GM12878 (cell line): Measurements from ENCODE around the gene OR2Y1. TPM values are rescaled to one million over a fixed set of nuclear protein-coding genes. Genes with fewer than 3 reads are reported as not detected.

ENCODE experiments used
- ATAC-seq: fragments of 200-7000 bp; cut with Tn5 transposase; 3 replicates; pipeline ENCODE4 v1.9.1; 2020; ENCODE audit warnings: mild to moderate bottlenecking, moderate library complexity
- BruUV-seq: library from RNA; stranded (reverse); fragments of 400-500 nt; replicated peaks from 2 replicates; lab custom pipeline; 2021; lab: Mats Ljungman, UMichigan
- CTCF ChIA-PET: fragments of 300-600 bp; sonication (Branson Sonifier 250); formaldehyde crosslinking; extraction: SDS; loops from one replicate; lab custom pipeline; 2021; ENCODE audit warnings: inconsistent platforms; lab: Yijun Ruan, JAX
- POLR2A ChIA-PET: fragments of 350-600 bp; formaldehyde crosslinking; extraction: SDS; loops from one replicate; lab custom pipeline; 2021; ENCODE audit warnings: inconsistent platforms; lab: Charles Lee
- RAD21 ChIA-PET: fragments of 300-600 bp; sonication (Branson Sonifier 250); formaldehyde crosslinking; loops from one replicate; lab custom pipeline; 2023; ENCODE audit warnings: antibody characterized with exemption; ENCODE audit not compliant: unreplicated experiment; lab: Charles Lee
- SMC1A ChIA-PET: fragments of 300-600 bp; sonication (Branson Sonifier 250); formaldehyde crosslinking; loops from one replicate; lab custom pipeline; 2023; ENCODE audit not compliant: unreplicated experiment, uncharacterized antibody; lab: Charles Lee
- DNase-seq: peaks from one replicate; pipeline ENCODE4 v3.0.0-alpha.2; 2011; ENCODE audit warnings: low read depth, low spot score
- FAIRE-seq: peaks from 3 replicates; lab custom pipeline; 2011; peaks lifted over from hg19 to GRCh38; lab: Jason Lieb, UNC
- H2AFZ ChIP-seq: 2 replicates; pipeline ENCODE4 v1.6.0; 2011; ENCODE audit warnings: low read depth, low read length, control low read depth; ENCODE audit not compliant: control insufficient read depth
- H3K27ac ChIP-seq: 2 replicates; pipeline ENCODE4 v1.5.1; 2011; ENCODE audit warnings: control low read depth; ENCODE audit not compliant: control insufficient read depth, insufficient read depth
- H3K27me3 ChIP-seq, 2 experiments: replicated peaks in 1 of 2; 2 replicates each; pipeline versions ENCODE4 v1.6.0 to v1.6.1; 2011; ENCODE audit warnings: low read length in 1 of 2; ENCODE audit not compliant: control insufficient read depth in 2 of 2, insufficient read depth in 2 of 2
- H3K36me3 ChIP-seq, 2 experiments: 2 replicates each; pipeline ENCODE4 v1.5.1; 2011; ENCODE audit warnings: low read length in 1 of 2; ENCODE audit not compliant: control insufficient read depth in 2 of 2, insufficient read depth in 2 of 2
- H3K4me1 ChIP-seq: 2 replicates; pipeline ENCODE4 v1.6.1; 2011; ENCODE audit warnings: mild to moderate bottlenecking, low read length, moderate library complexity, mixed read lengths; ENCODE audit not compliant: control insufficient read depth, insufficient read depth
- H3K4me2 ChIP-seq: 2 replicates; pipeline ENCODE4 v1.6.0; 2011; ENCODE audit warnings: control low read depth; ENCODE audit not compliant: control insufficient read depth, insufficient read depth
- H3K4me3 ChIP-seq: fragments of 200-600 bp; sonication (generic); 2 replicates; pipeline ENCODE4 v1.5.1; 2016
- H3K79me2 ChIP-seq: 2 replicates; pipeline ENCODE4 v1.6.0; 2011; ENCODE audit warnings: low read length; ENCODE audit not compliant: control insufficient read depth, insufficient read depth
- H3K9ac ChIP-seq: 2 replicates; pipeline ENCODE4 v1.8.0; 2011; ENCODE audit warnings: low read length, control low read depth, mixed read lengths; ENCODE audit not compliant: control insufficient read depth, insufficient read depth
- H3K9me3 ChIP-seq: replicated peaks from 3 replicates; pipeline ENCODE4 v1.5.1; 2011; ENCODE audit warnings: mild to moderate bottlenecking, low read length; ENCODE audit not compliant: control insufficient read depth, insufficient read depth
- H4K20me1 ChIP-seq: 2 replicates; pipeline ENCODE4 v1.6.0; 2011; ENCODE audit not compliant: control insufficient read depth, insufficient read depth
- BACH1 ChIP-seq: fragments of 450-650 bp; IDR thresholded peaks from 2 replicates; pipeline ENCODE4 v1.6.1; 2017; ENCODE audit warnings: mild to moderate bottlenecking, borderline replicate concordance
- CBX3 ChIP-seq: fragments of 200-600 bp; sonication (generic); IDR thresholded peaks from 2 replicates; pipeline ENCODE4 v1.6.1; 2016; ENCODE audit warnings: low read depth, borderline replicate concordance
- HCFC1 ChIP-seq: fragments of 150-350 bp; IDR thresholded peaks from 2 replicates; pipeline ENCODE4 v1.6.1; 2014; ENCODE audit warnings: low read length
- JUND ChIP-seq: IDR thresholded peaks from 2 replicates; pipeline ENCODE4 v1.6.1; 2012; ENCODE audit warnings: low read depth, mild to moderate bottlenecking, low read length, improper control_type of control experiment, moderate library complexity
- KLF5 ChIP-seq: fragments of 450-650 bp; IDR thresholded peaks from 2 replicates; pipeline ENCODE4 v1.6.1; 2014; ENCODE audit warnings: mild to moderate bottlenecking; ENCODE audit not compliant: partially characterized antibody
- NFIC ChIP-seq: IDR thresholded peaks from 2 replicates; pipeline ENCODE4 v1.6.1; 2012; ENCODE audit warnings: low read depth, mild to moderate bottlenecking, inconsistent platforms, low read length, moderate library complexity
- PAX5 ChIP-seq: IDR thresholded peaks from 2 replicates; pipeline ENCODE4 v1.6.1; 2011; ENCODE audit warnings: low read depth, low read length, borderline replicate concordance
- STAT3 ChIP-seq: IDR thresholded peaks from 2 replicates; pipeline ENCODE4 v1.6.1; 2011; ENCODE audit warnings: low read depth, low read length, improper control_type of control experiment
- SUPT20H ChIP-seq: IDR thresholded peaks from 2 replicates; pipeline ENCODE4 v1.6.1; 2011; ENCODE audit warnings: low read depth, mild to moderate bottlenecking, low read length, moderate library complexity, borderline replicate concordance; ENCODE audit not compliant: control insufficient read depth
- TCF3 ChIP-seq: IDR thresholded peaks from 2 replicates; pipeline ENCODE4 v1.6.1; 2012; ENCODE audit warnings: low read depth, mild to moderate bottlenecking, low read length, borderline replicate concordance; ENCODE audit not compliant: insufficient read depth
- WGBS: methylation state at CpG from one replicate; pipeline ENCODE4 v1.1.6; 2016; ENCODE audit warnings: low lambda C conversion rate; ENCODE audit not compliant: insufficient replicate concordance, insufficient coverage; ENCODE audit errors: missing lambda C conversion rate; 5-methylcytosine and 5-hydroxymethylcytosine counted together
- in situ Hi-C: fragments of 300-500 bp; cut with MboI; formaldehyde crosslinking; loops from 9 replicates; pipeline ENCODE4 v1.14.3; 2018; ENCODE audit warnings: mixed read lengths
- intact Hi-C: fragments of 100-400 bp; cut with micrococcal nuclease; formaldehyde crosslinking; loops from one replicate; pipeline ENCODE4 v1.14.2; 2022; ENCODE audit not compliant: unreplicated experiment
- polyA plus RNA-seq, 11 experiments: library from polyadenylated mRNA; depleted of rRNA in 4 of 11; unstranded in 6 of 11; stranded (reverse) in 5 of 11; fragments of >200 nt; fragmentation: Nextera tagmentation in 4 of 11; fragmentation: Illumina TruSeq in 1 of 11; extraction: Ambion mirVana in 4 of 11; extraction: Trizol in 1 of 11; gene quantifications; 1 replicate in 1 of 11; 2 replicates in 10 of 11; pipeline versions ENCODE4 v1.2.1 to v1.2.3, GENCODE V29; 2011 to 2016; ENCODE audit warnings: inconsistent platforms in 2 of 11, missing spikeins in 2 of 11, low read depth in 1 of 11
- small RNA-seq: library from RNA; depleted of rRNA; stranded (forward); fragments of <200 nt; gene quantifications from one replicate; pipeline ENCODE3, GENCODE V24; 2014
- total RNA-seq, 4 experiments: library from RNA; depleted of rRNA in 3 of 4; stranded (reverse); fragments of >200 nt in 3 of 4; fragmentation: Illumina TruSeq in 1 of 4; extraction: Trizol in 1 of 4; gene quantifications; 2 replicates each; pipeline versions ENCODE4 v1.2.1 to v1.2.3, GENCODE V29; 2013 to 2021

Gene OR2Y1
- total and polyA plus RNA-seq, 10 of the 15 experiments (the other 5 are each of a cell fraction or from before 2014, with no cell fraction given) = not detected

GRCh38 chr5:180690562-180690961 lies 49.3 kb downstream of the OR2Y1 start (continued):
- TF ChIP-seq SUPT20H = no peak
- TF ChIP-seq CBX3 = no peak
- TF ChIP-seq TCF3 = no peak
- TF ChIP-seq KLF5 = no peak
- no peak for TF ChIP-seq PAX5
- TF ChIP-seq NFIC = no peak
- TF ChIP-seq STAT3 = no peak

DNA sequence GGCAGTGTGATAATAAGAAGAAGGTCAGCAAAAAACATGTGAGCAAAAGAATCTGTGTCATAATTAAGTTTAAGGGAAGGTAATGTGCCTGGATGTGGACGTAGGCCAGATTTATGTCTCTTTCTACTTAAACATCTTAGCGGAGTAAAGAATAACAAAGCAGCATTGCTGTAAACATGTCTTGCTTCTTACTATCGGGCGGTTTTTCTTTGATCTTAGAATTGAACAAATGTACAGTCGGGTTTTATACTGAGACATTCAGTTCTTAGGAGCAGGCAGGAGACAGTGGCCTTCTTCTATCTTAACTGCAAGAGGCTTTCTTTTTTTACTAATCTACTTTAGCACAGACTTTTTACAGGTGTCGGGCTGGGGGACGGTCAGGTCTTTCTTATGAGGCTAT lies 50.1 kb downstream of the OR2Y1 start:
- Histone ChIP-seq H2AFZ (no peak overlapping the region), H3K27ac (no peak overlapping the region), H4K20me1 (no peaks in the 10 kb centered on the region), H3K27me3 (no peaks in the 10 kb centered on the region; a peak in 1 of 4 replicates), H3K36me3 (no peaks in the 10 kb centered on the region), H3K4me1 (no peaks in the 10 kb centered on the region), H3K79me2 (no peaks in the 10 kb centered on the region), H3K4me2 (no peak overlapping the region), H3K4me3 (no peak overlapping the region), H3K9me3 (no peaks in the 10 kb centered on the region), H3K9ac (no peak overlapping the region)
- ATAC-seq (no peak), DNase-seq (no peak), FAIRE-seq (no peak)
- ChIA-PET RAD21 (no interaction called here), CTCF (no interaction called here), POLR2A (no interaction called here), SMC1A (no interaction called here)
- 29% methylated on average over 7 of the region's 7 CpGs for WGBS
- TF ChIP-seq HCFC1 (no peak), JUND (no peak), BACH1 (no peak)
- intact Hi-C loops = no loop called here
- in situ Hi-C loops = no loop called here
- no TSS peak for BruUV-seq

Small RNA genes within 50 kb of the gene (small RNA-seq; reads per million reads assigned to genes)
- gene RNU1-17P = not detected

Other genes with a start within 250 kb of the OR2Y1 start
- gene CNOT6, start 245.7 kb downstream of the OR2Y1 start, total RNA-seq (2014; rRNA removed) = 9.4 TPM in 2 replicates
- gene CNOT6, start 245.7 kb downstream of the OR2Y1 start, total RNA-seq (2014; rRNA removed; fragmentation: Illumina TruSeq; extraction: Trizol) = 9.4 and 9.8 TPM in 2 replicates
- gene CNOT6, start 245.7 kb downstream of the OR2Y1 start, total RNA-seq (2021) = 20.9 and 23.4 TPM in 2 replicates
- gene CNOT6, start 245.7 kb downstream of the OR2Y1 start, polyA plus RNA-seq (2011; rRNA removed) = 22.1 and 27.4 TPM in 2 replicates
- gene CNOT6, start 245.7 kb downstream of the OR2Y1 start, polyA plus RNA-seq (2014; fragmentation: Illumina TruSeq; extraction: Trizol) = 18.4 and 22.1 TPM in 2 replicates
- gene CNOT6, start 245.7 kb downstream of the OR2Y1 start, polyA plus RNA-seq (2014; fragmentation: Nextera tagmentation; extraction: Ambion mirVana) = 1 to 10 TPM; 3.8 to 5.6 TPM
- gene CNOT6, start 245.7 kb downstream of the OR2Y1 start, polyA plus RNA-seq (2014; rRNA removed) = 10.9 and 15.1 TPM in 2 replicates
- 10 to 100 TPM; 13.3 to 14.0 TPM for gene CNOT6, start 245.7 kb downstream of the OR2Y1 start, polyA plus RNA-seq (2016; fragmentation: Nextera tagmentation; extraction: Ambion mirVana)
- gene SCGB3A1, start 148.6 kb downstream of the OR2Y1 start, total RNA-seq (2014; rRNA removed) = not detected in 2 replicates
- gene SCGB3A1, start 148.6 kb downstream of the OR2Y1 start, total RNA-seq (2014; rRNA removed; fragmentation: Illumina TruSeq; extraction: Trizol) = not detected in 2 replicates
- gene SCGB3A1, start 148.6 kb downstream of the OR2Y1 start, total RNA-seq (2021) = 0.46 TPM in 1 of 2 replicates, not detected in the other
- gene SCGB3A1, start 148.6 kb downstream of the OR2Y1 start, polyA plus RNA-seq (2011; rRNA removed) = not detected in 2 replicates
- not detected in 2 replicates for gene SCGB3A1, start 148.6 kb downstream of the OR2Y1 start, polyA plus RNA-seq (2014; fragmentation: Illumina TruSeq; extraction: Trizol)
- gene SCGB3A1, start 148.6 kb downstream of the OR2Y1 start, polyA plus RNA-seq (2014; fragmentation: Nextera tagmentation; extraction: Ambion mirVana) = not detected
- gene SCGB3A1, start 148.6 kb downstream of the OR2Y1 start, polyA plus RNA-seq (2014; rRNA removed) = not detected in 2 replicates
- gene SCGB3A1, start 148.6 kb downstream of the OR2Y1 start, polyA plus RNA-seq (2016; fragmentation: Nextera tagmentation; extraction: Ambion mirVana) = not detected
- gene FLT4, start 90.5 kb downstream of the OR2Y1 start, total RNA-seq (2014; rRNA removed) = not detected in 2 replicates
- gene FLT4, start 90.5 kb downstream of the OR2Y1 start, total RNA-seq (2014; rRNA removed; fragmentation: Illumina TruSeq; extraction: Trizol) = not detected in 2 replicates
- 0.27 TPM in 1 of 2 replicates, not detected in the other for gene FLT4, start 90.5 kb downstream of the OR2Y1 start, total RNA-seq (2021)
- 0.06 and 0.18 TPM in 2 replicates for gene FLT4, start 90.5 kb downstream of the OR2Y1 start, polyA plus RNA-seq (2011; rRNA removed)
- gene FLT4, start 90.5 kb downstream of the OR2Y1 start, polyA plus RNA-seq (2014; fragmentation: Illumina TruSeq; extraction: Trizol) = not detected in 2 replicates
- gene FLT4, start 90.5 kb downstream of the OR2Y1 start, polyA plus RNA-seq (2014; fragmentation: Nextera tagmentation; extraction: Ambion mirVana) = not detected
- gene FLT4, start 90.5 kb downstream of the OR2Y1 start, polyA plus RNA-seq (2014; rRNA removed) = not detected in 2 replicates
- not detected for gene FLT4, start 90.5 kb downstream of the OR2Y1 start, polyA plus RNA-seq (2016; fragmentation: Nextera tagmentation; extraction: Ambion mirVana)
- 44.6 and 50.7 TPM in 2 replicates for gene MGAT1, start 62.7 kb upstream of the OR2Y1 start, total RNA-seq (2014; rRNA removed)
- gene MGAT1, start 62.7 kb upstream of the OR2Y1 start, total RNA-seq (2014; rRNA removed; fragmentation: Illumina TruSeq; extraction: Trizol) = 32.5 and 33.6 TPM in 2 replicates
- 76.4 and 82.3 TPM in 2 replicates for gene MGAT1, start 62.7 kb upstream of the OR2Y1 start, total RNA-seq (2021)
- 74.1 and 88.4 TPM in 2 replicates for gene MGAT1, start 62.7 kb upstream of the OR2Y1 start, polyA plus RNA-seq (2011; rRNA removed)
- 32.3 and 38.1 TPM in 2 replicates for gene MGAT1, start 62.7 kb upstream of the OR2Y1 start, polyA plus RNA-seq (2014; fragmentation: Illumina TruSeq; extraction: Trizol)
- gene MGAT1, start 62.7 kb upstream of the OR2Y1 start, polyA plus RNA-seq (2014; fragmentation: Nextera tagmentation; extraction: Ambion mirVana) = 1 to 10 TPM; 3.1 to 7.7 TPM
- gene MGAT1, start 62.7 kb upstream of the OR2Y1 start, polyA plus RNA-seq (2014; rRNA removed) = 74.7 and 90.4 TPM in 2 replicates
- gene MGAT1, start 62.7 kb upstream of the OR2Y1 start, polyA plus RNA-seq (2016; fragmentation: Nextera tagmentation; extraction: Ambion mirVana) = 10 to 100 TPM; 75.2 to 85.9 TPM
- 19.6 and 24.0 TPM in 2 replicates for gene ZFP62, start 121.2 kb upstream of the OR2Y1 start, total RNA-seq (2014; rRNA removed)
- 26.8 and 27.4 TPM in 2 replicates for gene ZFP62, start 121.2 kb upstream of the OR2Y1 start, total RNA-seq (2014; rRNA removed; fragmentation: Illumina TruSeq; extraction: Trizol)
- gene ZFP62, start 121.2 kb upstream of the OR2Y1 start, total RNA-seq (2021) = 20.3 and 24.8 TPM in 2 replicates
- gene ZFP62, start 121.2 kb upstream of the OR2Y1 start, polyA plus RNA-seq (2011; rRNA removed) = 39.7 and 69.5 TPM in 2 replicates
- gene ZFP62, start 121.2 kb upstream of the OR2Y1 start, polyA plus RNA-seq (2014; fragmentation: Illumina TruSeq; extraction: Trizol) = 21.8 and 32.2 TPM in 2 replicates
- gene ZFP62, start 121.2 kb upstream of the OR2Y1 start, polyA plus RNA-seq (2014; fragmentation: Nextera tagmentation; extraction: Ambion mirVana) = 10 to 100 TPM in 1 of 2 experiments, 1 to 10 TPM in 1; 9.2 to 16.4 TPM
- gene ZFP62, start 121.2 kb upstream of the OR2Y1 start, polyA plus RNA-seq (2014; rRNA removed) = 14.8 and 17.1 TPM in 2 replicates
- 10 to 100 TPM; 24.6 to 26.0 TPM for gene ZFP62, start 121.2 kb upstream of the OR2Y1 start, polyA plus RNA-seq (2016; fragmentation: Nextera tagmentation; extraction: Ambion mirVana)
- gene BTNL8, start 159.1 kb upstream of the OR2Y1 start, total RNA-seq (2014; rRNA removed) = 0.33 and 0.56 TPM in 2 replicates
- 0.13 and 0.14 TPM in 2 replicates for gene BTNL8, start 159.1 kb upstream of the OR2Y1 start, total RNA-seq (2014; rRNA removed; fragmentation: Illumina TruSeq; extraction: Trizol)
- not detected in 2 replicates for gene BTNL8, start 159.1 kb upstream of the OR2Y1 start, total RNA-seq (2021)
- 3.4 and 4.1 TPM in 2 replicates for gene BTNL8, start 159.1 kb upstream of the OR2Y1 start, polyA plus RNA-seq (2011; rRNA removed)
- gene BTNL8, start 159.1 kb upstream of the OR2Y1 start, polyA plus RNA-seq (2014; fragmentation: Illumina TruSeq; extraction: Trizol) = 0.19 and 0.43 TPM in 2 replicates
- under 1 TPM; 0.31 to 0.39 TPM for gene BTNL8, start 159.1 kb upstream of the OR2Y1 start, polyA plus RNA-seq (2014; fragmentation: Nextera tagmentation; extraction: Ambion mirVana)
- 0.06 and 0.22 TPM in 2 replicates for gene BTNL8, start 159.1 kb upstream of the OR2Y1 start, polyA plus RNA-seq (2014; rRNA removed)
- gene BTNL8, start 159.1 kb upstream of the OR2Y1 start, polyA plus RNA-seq (2016; fragmentation: Nextera tagmentation; extraction: Ambion mirVana) = under 1 TPM in 1 of 2 experiments, not detected in 1; 0.15 TPM
- gene BTNL3, start 248.8 kb upstream of the OR2Y1 start, total RNA-seq (2014; rRNA removed) = not detected in 2 replicates
- not detected in 2 replicates for gene BTNL3, start 248.8 kb upstream of the OR2Y1 start, total RNA-seq (2014; rRNA removed; fragmentation: Illumina TruSeq; extraction: Trizol)
- gene BTNL3, start 248.8 kb upstream of the OR2Y1 start, total RNA-seq (2021) = not detected in 2 replicates
- 0.39 and 0.43 TPM in 2 replicates for gene BTNL3, start 248.8 kb upstream of the OR2Y1 start, polyA plus RNA-seq (2011; rRNA removed)
- gene BTNL3, start 248.8 kb upstream of the OR2Y1 start, polyA plus RNA-seq (2014; fragmentation: Illumina TruSeq; extraction: Trizol) = not detected in 2 replicates
- gene BTNL3, start 248.8 kb upstream of the OR2Y1 start, polyA plus RNA-seq (2014; fragmentation: Nextera tagmentation; extraction: Ambion mirVana) = not detected
- not detected in 2 replicates for gene BTNL3, start 248.8 kb upstream of the OR2Y1 start, polyA plus RNA-seq (2014; rRNA removed)
- not detected for gene BTNL3, start 248.8 kb upstream of the OR2Y1 start, polyA plus RNA-seq (2016; fragmentation: Nextera tagmentation; extraction: Ambion mirVana)